ENCODE results near the gene GPER1. TPM values are rescaled to one million over a fixed set of nuclear protein-coding genes. Genes with fewer than 3 reads are reported as not detected.

Gene GPER1
- total RNA-seq, 1 experiment from 2014 or later = not detected

- H3K27me3 ChIP-seq (replicated peaks) = no peaks in the 10 kb centered on the region
- peaks cover 17% of the 10 kb centered on the region for H3K4me1 ChIP-seq (replicated peaks)
- H3K9me3 ChIP-seq (replicated peaks) = no peaks in the 10 kb centered on the region
- H3K36me3 ChIP-seq = peaks cover 6% of the 10 kb centered on the region; the same call in 1 of the 2 replicates
- no peak overlapping the region for H3K27ac ChIP-seq
- H3K4me3 ChIP-seq = no peak overlapping the region
- DNase-seq (ENCODE audit: low read depth in 1 of 2, low spot score in 2 of 2) = no peak
Measured at GRCh38 chr7:1058311-1058710, 29.6 kb upstream of the GPER1 start.

- H3K27me3 ChIP-seq (replicated peaks) = no peaks in the 10 kb centered on the region
- no peak overlapping the region for H3K27ac ChIP-seq
- peak; percentile 75 to 79 for DNase-seq (ENCODE audit: low read depth in 1 of 2, low spot score in 2 of 2)
- H3K4me1 ChIP-seq (replicated peaks) = peaks cover 17% of the 10 kb centered on the region
- no peaks in the 10 kb centered on the region for H3K9me3 ChIP-seq (replicated peaks)
- H3K4me3 ChIP-seq = no peak overlapping the region
- H3K36me3 ChIP-seq = peaks cover 6% of the 10 kb centered on the region; the same call in 1 of the 2 replicates
Measured at GRCh38 chr7:1058821-1059199, 29.1 kb upstream of the GPER1 start.

- Histone ChIP-seq H3K4me1 (replicated peaks) (peaks cover 17% of the 10 kb centered on the region), H3K36me3 (peaks cover 6% of the 10 kb centered on the region; the same call in 1 of the 2 replicates), H3K27me3 (replicated peaks) (no peaks in the 10 kb centered on the region), H3K4me3 (no peak overlapping the region), H3K9me3 (replicated peaks) (no peaks in the 10 kb centered on the region), H3K27ac (no peak overlapping the region)
- no peak for DNase-seq (ENCODE audit: low read depth in 1 of 2, low spot score in 2 of 2)
Measured at GRCh38 chr7:1059200-1060091, 28.5 kb upstream of the GPER1 start.

GRCh38 chr7:1060315-1061072 is 27.4 kb upstream of the GPER1 start:
- peaks cover 6% of the 10 kb centered on the region; the same call in 1 of the 2 replicates for H3K36me3 ChIP-seq
- no peaks in the 10 kb centered on the region for H3K9me3 ChIP-seq (replicated peaks)
- no peak overlapping the region for H3K27ac ChIP-seq
- no peak overlapping the region for H3K4me3 ChIP-seq
- peaks cover 18% of the 10 kb centered on the region for H3K4me1 ChIP-seq (replicated peaks)
- no peak for DNase-seq (ENCODE audit: low read depth in 1 of 2, low spot score in 2 of 2)
- H3K27me3 ChIP-seq (replicated peaks) = no peaks in the 10 kb centered on the region; the same call in 1 of the 2 replicates

- H3K27ac ChIP-seq = no peak overlapping the region
- H3K4me1 ChIP-seq (replicated peaks) = peaks cover 24% of the 10 kb centered on the region
- H3K4me3 ChIP-seq = no peak overlapping the region
- H3K27me3 ChIP-seq (replicated peaks) = no peaks in the 10 kb centered on the region; the same call in 1 of the 2 replicates
- no peaks in the 10 kb centered on the region for H3K9me3 ChIP-seq (replicated peaks)
- peaks cover 6% of the 10 kb centered on the region; the same call in 1 of the 2 replicates for H3K36me3 ChIP-seq
- DNase-seq (ENCODE audit: low read depth in 1 of 2, low spot score in 2 of 2) = no peak
Measured at GRCh38 chr7:1061180-1061579, 26.7 kb upstream of the GPER1 start.

GRCh38 chr7:1062296-1063294 is 25.3 kb upstream of the GPER1 start:
- H3K36me3 ChIP-seq = peaks cover 4% of the 10 kb centered on the region; the same call in 1 of the 2 replicates
- H3K27me3 ChIP-seq (replicated peaks) = no peaks in the 10 kb centered on the region; the same call in 1 of the 2 replicates
- no peak overlapping the region for H3K4me3 ChIP-seq
- DNase-seq (ENCODE audit: low read depth in 1 of 2, low spot score in 2 of 2) = no peak
- peaks cover 23% of the 10 kb centered on the region for H3K4me1 ChIP-seq (replicated peaks)
- H3K27ac ChIP-seq = no peak overlapping the region
- H3K9me3 ChIP-seq (replicated peaks) = no peaks in the 10 kb centered on the region

GRCh38 chr7:1063361-1063760 is 24.6 kb upstream of the GPER1 start:
- Histone ChIP-seq H3K27me3 (replicated peaks) (no peaks in the 10 kb centered on the region; the same call in 1 of the 2 replicates), H3K27ac (no peak overlapping the region), H3K4me3 (no peak overlapping the region), H3K36me3 (no peaks in the 10 kb centered on the region), H3K4me1 (replicated peaks) (peaks cover 15% of the 10 kb centered on the region), H3K9me3 (replicated peaks) (no peaks in the 10 kb centered on the region)
- no peak for DNase-seq (ENCODE audit: low read depth in 1 of 2, low spot score in 2 of 2)

- no peak for DNase-seq (ENCODE audit: low read depth in 1 of 2, low spot score in 2 of 2)
- Histone ChIP-seq H3K27ac (no peak overlapping the region), H3K4me3 (no peak overlapping the region), H3K27me3 (replicated peaks) (no peaks in the 10 kb centered on the region; the same call in 1 of the 2 replicates), H3K9me3 (replicated peaks) (no peaks in the 10 kb centered on the region), H3K36me3 (no peaks in the 10 kb centered on the region), H3K4me1 (replicated peaks) (peaks cover 7% of the 10 kb centered on the region)
Measured at GRCh38 chr7:1064581-1064980, 23.3 kb upstream of the GPER1 start.

- Histone ChIP-seq H3K4me3 (no peak overlapping the region), H3K27ac (no peak overlapping the region), H3K27me3 (replicated peaks) (no peaks in the 10 kb centered on the region; the same call in 1 of the 2 replicates), H3K4me1 (replicated peaks) (peaks cover 7% of the 10 kb centered on the region), H3K9me3 (replicated peaks) (no peaks in the 10 kb centered on the region), H3K36me3 (no peaks in the 10 kb centered on the region)
- DNase-seq (ENCODE audit: low read depth in 1 of 2, low spot score in 2 of 2) = no peak
Measured at GRCh38 chr7:1065263-1065584, 22.7 kb upstream of the GPER1 start.

GRCh38 chr7:1065585-1066241 is 22.2 kb upstream of the GPER1 start:
- Histone ChIP-seq H3K4me3 (no peak overlapping the region), H3K27ac (no peak overlapping the region)
- DNase-seq (ENCODE audit: low read depth in 1 of 2, low spot score in 2 of 2) = peak; percentile 57 to 79

GRCh38 chr7:1066242-1066588 is 21.7 kb upstream of the GPER1 start:
- H3K4me3 ChIP-seq = no peak overlapping the region
- DNase-seq (ENCODE audit: low read depth in 1 of 2, low spot score in 2 of 2) = no peak
- H3K27me3 ChIP-seq (replicated peaks) = no peaks in the 10 kb centered on the region; the same call in 1 of the 2 replicates
- no peaks in the 10 kb centered on the region for H3K36me3 ChIP-seq
- no peaks in the 10 kb centered on the region for H3K9me3 ChIP-seq (replicated peaks)
- H3K27ac ChIP-seq = no peak overlapping the region
- peaks cover 7% of the 10 kb centered on the region for H3K4me1 ChIP-seq (replicated peaks)

More at GRCh38 chr7:1065585-1066241, 22.2 kb upstream of the GPER1 start:
- peaks cover 7% of the 10 kb centered on the region for H3K4me1 ChIP-seq (replicated peaks)
- no peaks in the 10 kb centered on the region; the same call in 1 of the 2 replicates for H3K27me3 ChIP-seq (replicated peaks)
- no peaks in the 10 kb centered on the region for H3K36me3 ChIP-seq
- H3K9me3 ChIP-seq (replicated peaks) = no peaks in the 10 kb centered on the region

- H3K9me3 ChIP-seq (replicated peaks) = no peaks in the 10 kb centered on the region
- H3K36me3 ChIP-seq = no peaks in the 10 kb centered on the region
- H3K27ac ChIP-seq = no peak overlapping the region
- H3K4me3 ChIP-seq = no peak overlapping the region
- peaks cover 7% of the 10 kb centered on the region for H3K4me1 ChIP-seq (replicated peaks)
- DNase-seq (ENCODE audit: low read depth in 1 of 2, low spot score in 2 of 2) = no peak
- no peaks in the 10 kb centered on the region; the same call in 1 of the 2 replicates for H3K27me3 ChIP-seq (replicated peaks)
Measured at GRCh38 chr7:1068013-1068412, 19.9 kb upstream of the GPER1 start.

- Histone ChIP-seq H3K27ac (no peak overlapping the region), H3K9me3 (replicated peaks) (no peaks in the 10 kb centered on the region), H3K27me3 (replicated peaks) (no peaks in the 10 kb centered on the region; the same call in 1 of the 2 replicates), H3K4me3 (no peak overlapping the region), H3K36me3 (no peaks in the 10 kb centered on the region), H3K4me1 (replicated peaks) (peaks cover 7% of the 10 kb centered on the region)
- DNase-seq (ENCODE audit: low read depth in 1 of 2, low spot score in 2 of 2) = no peak
Measured at GRCh38 chr7:1068619-1069018, 19.3 kb upstream of the GPER1 start.
